Adipocyte (in vitro differentiated cells): ENCODE measurements around the gene FMNL2.

Source experiments
- DNase-seq: peaks from one replicate; pipeline ENCODE4 v3.0.0-alpha.2; 2015; ENCODE audit warnings: low read depth
- H3K27me3 ChIP-seq: replicated peaks from 2 replicates; pipeline ENCODE4 v1.7.0; 2013; ENCODE audit warnings: mild to moderate bottlenecking, low read length, moderate library complexity; ENCODE audit not compliant: control insufficient read depth, insufficient read depth
- H3K36me3 ChIP-seq: 2 replicates; pipeline ENCODE4 v1.7.0; 2013; ENCODE audit warnings: low read length, mild to moderate bottlenecking, moderate library complexity; ENCODE audit not compliant: control insufficient read depth, insufficient read depth, severe bottlenecking
- H3K4me1 ChIP-seq: 2 replicates; pipeline ENCODE4 v1.7.0; 2013; ENCODE audit warnings: mild to moderate bottlenecking, low read length, moderate library complexity; ENCODE audit not compliant: control insufficient read depth, insufficient read depth
- H3K4me3 ChIP-seq: 2 replicates; pipeline ENCODE4 v1.7.0; 2013; ENCODE audit warnings: mild to moderate bottlenecking, low read length, moderate library complexity
- H3K9ac ChIP-seq: 2 replicates; pipeline ENCODE4 v1.7.0; 2013; ENCODE audit warnings: mild to moderate bottlenecking, low read length, moderate library complexity
- H3K9me3 ChIP-seq: 2 replicates; pipeline ENCODE4 v1.7.0; 2013; ENCODE audit warnings: mild to moderate bottlenecking, low read length, moderate library complexity; ENCODE audit not compliant: control insufficient read depth

The FMNL2 gene

DNA sequence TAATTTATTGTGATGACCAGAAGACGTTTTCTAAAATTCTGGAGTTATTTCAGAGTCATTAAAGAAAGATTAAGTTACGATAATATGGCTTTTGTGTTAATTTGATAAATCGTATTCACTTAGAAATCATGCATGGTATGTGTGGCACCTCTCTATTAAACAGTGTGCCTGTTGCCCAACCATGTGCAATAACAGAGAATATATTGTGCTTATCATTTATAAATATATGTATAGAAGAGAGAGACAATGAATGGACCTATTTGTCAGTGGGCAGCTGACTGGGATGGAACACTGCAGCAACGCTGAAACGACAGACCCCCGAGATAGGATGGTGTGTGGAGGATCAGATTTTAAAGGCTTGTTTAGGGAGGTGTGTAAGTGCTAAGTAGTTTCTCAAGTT is 172.9 kb downstream of the FMNL2 start:
- Histone ChIP-seq H3K4me3 (no peak overlapping the region), H3K9ac (no peak overlapping the region), H3K4me1 (peaks cover 22% of the 10 kb centered on the region), H3K9me3 (no peaks in the 10 kb centered on the region), H3K27me3 (no peaks in the 10 kb centered on the region), H3K36me3 (no peaks in the 10 kb centered on the region)
- no peak for DNase-seq

DNA sequence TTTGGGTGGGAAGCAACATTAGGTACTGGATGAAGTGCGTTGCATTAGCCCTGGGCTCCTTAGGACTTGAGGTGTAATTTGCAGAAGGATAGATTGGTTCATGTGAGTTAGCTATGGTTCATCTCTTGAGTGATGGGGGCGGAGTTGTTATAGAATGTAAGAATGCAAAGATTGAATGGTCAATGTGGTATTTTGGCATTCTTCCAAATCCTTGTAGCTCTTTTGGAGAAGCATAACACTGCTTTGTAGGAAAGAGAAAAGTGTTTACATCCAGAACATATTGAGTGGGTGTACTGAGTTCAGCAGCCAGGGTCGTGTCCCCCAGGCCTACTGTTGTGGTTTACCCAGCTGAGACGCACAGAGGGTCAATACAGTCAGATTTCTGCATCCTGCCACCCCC is 173.5 kb downstream of the FMNL2 start:
- Histone ChIP-seq H3K4me3 (no peak overlapping the region), H3K9ac (no peak overlapping the region), H3K9me3 (no peaks in the 10 kb centered on the region), H3K4me1 (peaks cover 26% of the 10 kb centered on the region), H3K27me3 (no peaks in the 10 kb centered on the region), H3K36me3 (no peaks in the 10 kb centered on the region)
- peak; percentile 57 for DNase-seq

DNA sequence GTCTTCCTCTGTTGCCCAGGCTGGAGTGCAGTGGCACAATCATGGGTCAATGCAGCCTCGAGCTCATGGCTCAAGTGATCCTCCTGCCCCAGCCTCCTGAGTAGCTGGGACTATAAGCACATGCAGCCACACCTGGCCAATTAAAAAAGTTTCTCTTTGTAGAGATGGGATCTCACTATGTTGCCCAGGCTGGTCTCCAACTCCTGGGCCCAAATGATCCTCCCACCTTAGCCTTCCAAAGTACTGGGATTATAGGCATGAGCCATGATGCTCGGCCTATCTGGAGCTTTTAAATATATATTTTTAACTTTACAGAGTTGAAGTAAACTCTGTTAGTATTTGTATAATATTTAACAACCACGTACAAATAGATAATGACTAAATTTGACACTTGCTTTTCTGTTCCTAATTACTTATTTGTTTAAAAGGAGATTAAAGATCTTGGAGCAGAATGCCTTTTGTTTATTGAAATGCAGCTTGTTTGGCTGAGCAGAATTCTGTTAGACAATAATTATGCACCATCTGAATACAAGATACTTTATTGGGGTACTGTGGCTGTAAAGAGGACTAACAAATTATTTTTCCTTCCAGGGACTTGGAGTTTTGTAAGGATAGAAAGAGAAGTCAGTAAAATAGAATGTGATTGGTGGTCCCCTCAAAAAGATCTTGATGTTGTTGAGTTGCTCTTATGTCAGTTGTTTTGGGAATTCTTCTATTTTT is 175.0 kb downstream of the FMNL2 start:
- Histone ChIP-seq H3K4me3 (no peak overlapping the region), H3K9ac (no peak overlapping the region), H3K27me3 (no peaks in the 10 kb centered on the region), H3K9me3 (no peaks in the 10 kb centered on the region), H3K4me1 (peaks cover 27% of the 10 kb centered on the region), H3K36me3 (no peaks in the 10 kb centered on the region)
- DNase-seq, result no peak

DNA sequence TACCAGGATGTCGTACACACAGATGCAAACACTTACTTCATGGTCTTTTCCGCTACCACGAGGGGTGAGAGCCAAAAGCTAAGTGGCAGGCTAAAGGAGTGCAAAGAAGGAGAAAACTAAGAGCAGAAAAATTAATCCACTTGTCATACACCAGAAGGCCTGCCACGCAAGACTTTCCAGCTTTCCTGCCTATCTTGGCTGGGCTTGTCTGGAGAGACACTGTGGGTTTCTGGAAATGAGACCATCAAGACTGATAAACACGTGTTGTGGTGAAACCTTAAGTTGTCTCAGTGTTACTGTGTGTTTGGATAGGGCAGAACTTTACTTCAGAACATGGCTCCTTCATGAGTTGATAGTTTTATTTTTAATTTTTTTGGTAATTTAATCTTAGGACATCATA is 175.6 kb downstream of the FMNL2 start:
- H3K9ac ChIP-seq, result no peak overlapping the region
- no peaks in the 10 kb centered on the region for H3K27me3 ChIP-seq
- no peaks in the 10 kb centered on the region for H3K9me3 ChIP-seq
- peaks cover 20% of the 10 kb centered on the region for H3K4me1 ChIP-seq
- H3K4me3 ChIP-seq, result no peak overlapping the region
- no peak for DNase-seq
- no peaks in the 10 kb centered on the region for H3K36me3 ChIP-seq

DNA sequence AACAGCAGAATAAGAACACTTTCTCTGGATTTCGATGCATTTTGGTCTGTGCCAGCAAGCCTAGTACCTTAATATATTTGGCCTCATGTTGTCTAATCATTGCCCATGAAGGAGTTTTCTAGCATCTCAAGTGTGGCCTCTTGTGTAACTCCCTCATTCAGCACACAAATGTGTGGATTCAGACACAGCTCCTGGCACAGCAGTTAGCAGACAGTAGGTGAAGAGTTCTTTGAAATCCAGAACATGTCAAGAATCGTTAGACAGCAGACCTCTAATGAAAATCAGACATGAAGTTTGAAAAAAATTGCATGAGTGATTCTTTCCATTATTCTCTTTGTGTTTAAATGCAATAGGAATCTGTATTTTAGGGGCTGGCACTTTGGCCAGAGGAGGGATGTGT is 177.0 kb downstream of the FMNL2 start:
- no peaks in the 10 kb centered on the region for H3K27me3 ChIP-seq
- H3K9ac ChIP-seq, result no peak overlapping the region
- H3K9me3 ChIP-seq, result no peaks in the 10 kb centered on the region
- H3K36me3 ChIP-seq, result no peaks in the 10 kb centered on the region
- H3K4me3 ChIP-seq, result no peak overlapping the region
- H3K4me1 ChIP-seq, result peaks cover 14% of the 10 kb centered on the region
- no peak for DNase-seq

DNA sequence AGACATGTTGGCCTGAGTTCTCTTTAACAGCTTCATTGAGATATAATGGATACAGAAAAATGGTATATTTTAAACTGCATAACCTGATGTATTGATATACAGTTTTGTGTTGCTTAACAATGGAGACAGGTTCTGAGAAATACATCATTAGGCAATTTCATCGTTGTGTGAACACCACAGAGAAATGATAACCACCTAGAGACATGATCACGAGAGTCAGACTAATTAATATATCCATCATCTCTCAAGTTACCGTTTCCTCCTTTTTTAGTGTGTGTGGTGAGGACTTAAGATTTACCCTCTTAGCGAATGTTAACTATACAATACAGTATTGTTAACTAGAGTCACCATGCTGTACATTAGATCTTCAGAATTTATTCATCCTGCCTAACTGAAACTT is 178.1 kb downstream of the FMNL2 start:
- no peaks in the 10 kb centered on the region for H3K27me3 ChIP-seq
- H3K4me1 ChIP-seq, result peaks cover 12% of the 10 kb centered on the region
- H3K4me3 ChIP-seq, result no peak overlapping the region
- DNase-seq, result no peak
- no peaks in the 10 kb centered on the region for H3K9me3 ChIP-seq
- no peaks in the 10 kb centered on the region for H3K36me3 ChIP-seq
- no peak overlapping the region for H3K9ac ChIP-seq

DNA sequence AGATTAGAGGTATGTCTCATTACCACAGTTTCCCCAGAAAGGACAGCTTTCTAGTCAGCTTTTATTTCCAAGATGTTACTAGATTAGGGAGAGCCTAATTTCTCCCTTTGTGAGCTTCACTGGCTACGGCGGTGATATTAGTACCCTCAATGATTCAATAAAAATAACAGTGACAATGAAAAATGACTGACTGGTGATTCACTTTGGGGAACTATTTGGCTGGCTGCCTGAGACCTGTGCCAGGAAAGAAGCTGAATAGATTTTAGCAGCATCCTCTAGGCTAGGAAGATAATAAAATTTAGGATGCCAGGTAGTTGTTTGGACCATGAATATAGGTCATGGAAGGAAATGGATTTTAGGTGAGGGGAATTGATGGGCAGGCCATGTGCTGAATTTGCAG is 178.7 kb downstream of the FMNL2 start:
- Histone ChIP-seq H3K4me3 (no peak overlapping the region), H3K9ac (no peak overlapping the region), H3K27me3 (no peaks in the 10 kb centered on the region), H3K9me3 (no peaks in the 10 kb centered on the region), H3K36me3 (no peaks in the 10 kb centered on the region), H3K4me1 (peaks cover 12% of the 10 kb centered on the region)
- DNase-seq, result peak; percentile 40

DNA sequence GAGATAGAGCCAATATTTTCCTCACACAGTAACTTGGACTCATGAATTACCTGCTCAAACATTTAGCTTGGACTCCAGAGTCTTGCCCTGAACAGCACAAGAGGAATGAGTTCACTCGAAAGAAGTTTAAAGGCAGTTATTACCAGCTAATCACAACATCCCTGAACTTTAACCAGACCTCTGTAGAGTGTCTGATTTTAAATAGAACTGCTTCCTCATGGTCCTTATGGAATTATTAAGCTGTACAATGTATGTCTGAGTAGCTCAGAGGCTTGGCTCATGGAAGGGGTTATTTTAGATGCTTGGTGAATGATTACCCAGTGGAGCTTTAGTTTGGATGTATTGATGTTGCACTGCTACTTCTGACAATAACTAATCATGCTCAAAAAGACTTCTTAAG is 183.1 kb downstream of the FMNL2 start:
- peaks cover 12% of the 10 kb centered on the region for H3K4me1 ChIP-seq
- H3K36me3 ChIP-seq, result no peaks in the 10 kb centered on the region
- no peaks in the 10 kb centered on the region for H3K9me3 ChIP-seq
- H3K27me3 ChIP-seq, result no peaks in the 10 kb centered on the region
- H3K4me3 ChIP-seq, result no peak overlapping the region
- no peak for DNase-seq
- no peak overlapping the region for H3K9ac ChIP-seq

DNA sequence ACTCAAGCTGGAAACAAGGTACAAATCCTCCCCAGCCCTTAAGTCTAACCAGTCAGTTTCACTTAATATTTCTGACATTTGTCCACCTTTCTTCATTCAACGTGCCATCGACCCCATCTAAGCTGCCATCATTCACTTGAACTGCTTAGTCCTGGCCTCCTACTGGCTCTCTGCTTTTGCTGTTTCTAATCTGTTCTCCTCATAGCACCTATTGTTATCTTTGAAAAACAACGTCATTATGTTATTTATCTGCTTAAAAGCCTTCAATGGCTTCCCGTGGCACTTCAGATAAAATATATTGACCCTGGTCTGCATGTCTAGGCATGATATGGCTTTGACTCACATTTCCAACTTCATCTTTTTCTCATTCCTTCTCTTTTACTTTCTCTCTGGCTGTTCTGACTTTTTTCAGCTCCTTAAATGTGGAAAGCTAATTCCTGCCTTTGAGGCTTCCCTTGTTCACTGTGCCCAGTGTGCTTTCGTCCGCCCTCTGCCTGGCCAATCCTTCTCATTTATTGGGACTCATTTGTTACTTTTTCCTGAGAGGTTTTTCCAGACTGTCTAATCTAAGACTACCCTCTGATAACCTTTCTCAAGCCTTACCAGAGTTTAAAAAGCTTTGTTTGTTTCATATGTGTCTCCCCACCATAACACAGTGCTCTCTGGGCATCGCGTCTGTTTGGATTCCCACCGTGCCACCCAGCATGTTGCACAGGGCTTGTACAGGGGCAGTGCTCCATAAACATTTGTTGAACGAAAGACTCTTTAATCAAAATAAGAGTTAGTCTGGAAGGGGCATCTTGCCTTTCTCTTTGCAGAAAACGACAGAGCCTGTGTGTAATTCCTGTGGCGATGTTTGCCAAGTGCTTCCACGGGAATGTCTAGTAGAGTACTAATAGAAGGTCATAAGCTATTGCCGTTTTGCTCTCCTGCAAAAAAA is 183.9 kb downstream of the FMNL2 start:
- Histone ChIP-seq H3K9ac (no peak overlapping the region), H3K27me3 (no peaks in the 10 kb centered on the region), H3K4me1 (peaks cover 4% of the 10 kb centered on the region), H3K36me3 (no peaks in the 10 kb centered on the region), H3K4me3 (no peak overlapping the region), H3K9me3 (no peaks in the 10 kb centered on the region)
- DNase-seq, result no peak

DNA sequence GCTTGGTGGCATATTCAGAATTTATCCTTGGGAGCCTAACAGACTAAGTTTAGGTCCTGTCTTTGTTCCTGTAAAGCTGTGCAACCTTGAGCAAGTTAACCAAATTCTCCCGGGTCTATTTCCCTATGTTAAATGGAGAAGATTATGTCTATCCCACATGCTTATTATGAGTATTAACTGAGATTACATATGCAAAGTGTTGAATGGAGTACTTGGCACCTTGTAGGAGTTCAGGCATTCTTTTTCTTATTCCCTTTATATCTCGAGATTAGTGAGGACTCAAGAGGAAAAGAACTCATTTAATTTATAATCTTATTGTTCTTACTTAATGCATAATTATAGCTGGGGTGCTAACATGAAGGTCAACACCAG is 184.6 kb downstream of the FMNL2 start:
- Histone ChIP-seq H3K9ac (no peak overlapping the region), H3K9me3 (no peaks in the 10 kb centered on the region), H3K36me3 (no peaks in the 10 kb centered on the region), H3K4me3 (no peak overlapping the region), H3K27me3 (no peaks in the 10 kb centered on the region), H3K4me1 (no peaks in the 10 kb centered on the region)
- no peak for DNase-seq

DNA sequence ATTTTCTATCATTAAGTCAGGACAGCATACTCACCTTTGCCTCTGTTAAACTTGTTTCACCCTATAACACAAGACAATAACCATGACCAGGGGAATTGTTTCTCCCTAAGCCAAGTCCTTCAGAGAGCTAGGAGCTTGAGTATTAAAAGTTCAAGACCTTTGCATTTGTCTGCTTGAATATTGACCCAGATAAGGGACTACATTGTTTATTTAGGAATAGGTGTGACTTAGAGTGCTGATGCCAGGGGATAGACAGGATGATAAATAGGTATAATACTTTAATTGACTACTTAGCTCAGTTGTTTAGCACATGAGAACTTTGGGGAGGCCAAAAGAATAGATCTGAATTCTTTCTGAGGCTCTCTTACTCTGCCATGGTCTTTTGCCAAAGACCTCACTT is 185.8 kb downstream of the FMNL2 start:
- H3K9ac ChIP-seq, result no peak overlapping the region
- no peaks in the 10 kb centered on the region for H3K27me3 ChIP-seq
- no peak for DNase-seq
- peaks cover 7% of the 10 kb centered on the region for H3K4me1 ChIP-seq
- H3K4me3 ChIP-seq, result no peak overlapping the region
- H3K9me3 ChIP-seq, result no peaks in the 10 kb centered on the region
- H3K36me3 ChIP-seq, result no peaks in the 10 kb centered on the region
